ENCODE data around the gene RBM11.

The RBM11 gene

DNA sequence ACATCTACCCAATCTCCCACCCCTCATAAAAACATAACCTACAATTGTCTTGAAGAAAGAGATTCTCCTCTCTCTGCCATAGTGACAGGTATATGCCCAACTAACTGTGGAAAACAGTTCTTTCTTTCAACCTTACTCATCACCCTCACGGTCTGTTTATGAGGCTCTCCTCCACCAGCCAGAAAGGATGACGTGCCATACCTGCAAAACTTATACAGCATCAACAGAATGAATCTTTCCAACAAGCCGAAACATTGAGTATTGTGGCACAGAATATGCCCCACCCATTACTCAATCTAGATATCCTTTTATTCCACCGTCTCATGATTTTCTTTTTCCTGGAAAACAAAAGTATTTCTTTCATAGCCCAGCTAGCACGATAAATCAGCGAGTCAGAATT is 55.7 kb downstream of the RBM11 start:
- no peak for DNase-seq

DNA sequence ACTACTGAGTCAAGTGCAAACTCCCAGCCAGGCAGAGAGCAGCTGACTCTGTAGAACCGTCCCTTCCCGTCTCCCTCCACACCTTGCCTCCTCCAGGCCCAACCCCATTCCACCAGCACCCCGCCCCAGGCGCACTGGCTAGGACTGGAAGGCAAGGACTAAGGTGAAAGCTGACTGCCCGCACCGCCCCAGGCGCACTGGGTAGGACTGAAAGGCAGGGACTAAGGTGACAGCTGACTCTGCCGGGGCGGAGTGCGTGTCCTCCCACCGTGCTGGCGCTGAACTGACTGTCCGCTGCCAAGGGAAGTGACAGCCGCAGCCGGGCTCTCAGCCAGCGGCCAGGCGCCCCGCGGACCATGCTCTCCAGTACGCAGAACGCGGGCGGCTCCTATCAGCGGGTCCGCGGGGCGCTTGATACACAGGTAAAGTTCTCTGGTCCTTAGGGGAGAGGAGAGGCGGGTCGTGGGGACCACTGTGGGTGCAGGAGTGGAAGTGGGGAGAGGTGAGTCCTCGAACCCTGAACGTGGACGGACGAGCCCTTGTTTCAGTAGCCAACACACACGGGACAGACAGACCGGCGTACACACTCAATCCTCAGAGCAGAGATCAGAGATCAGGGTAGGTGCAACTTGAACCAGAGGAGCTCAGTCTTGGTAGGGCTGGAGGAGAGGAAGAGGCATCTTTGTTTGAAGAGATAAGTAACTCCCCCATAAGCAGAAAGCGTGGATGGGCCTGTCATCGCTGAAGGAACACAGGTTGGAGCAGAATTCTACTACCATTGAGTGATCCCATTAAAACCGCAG is 58.0 kb downstream of the RBM11 start:
- DNase-seq, result no peak

DNA sequence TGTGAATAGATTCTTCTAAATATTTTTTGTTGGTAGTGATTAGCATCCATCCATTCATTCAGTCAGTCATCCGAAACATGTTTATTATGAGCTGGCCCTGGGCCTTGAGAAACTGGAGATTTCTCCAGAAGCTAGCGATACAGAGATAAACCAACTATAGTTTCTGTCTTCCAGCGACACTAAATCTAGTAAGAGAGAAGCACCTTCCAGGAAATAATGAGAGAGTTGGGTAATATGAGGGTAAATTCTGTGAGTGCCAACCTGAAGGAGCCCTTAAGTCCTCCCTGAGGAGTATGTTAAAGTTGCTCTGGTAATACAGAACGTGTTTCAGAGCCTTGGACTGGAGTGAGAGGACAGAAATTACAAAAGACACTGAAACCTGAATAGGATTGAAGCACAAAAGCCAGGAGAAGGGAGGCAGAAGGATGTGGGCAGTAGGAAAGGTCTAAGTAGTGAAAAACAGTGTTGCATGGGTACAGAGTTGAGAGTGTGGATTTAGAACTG is 59.8 kb downstream of the RBM11 start:
- no peak for DNase-seq
